AG04449 (cell line): Measurements from ENCODE around the gene TEAD1.

ENCODE experiments used
- CTCF ChIA-PET: fragments of 350-600 bp; formaldehyde crosslinking; extraction: SDS; loops from one replicate; lab custom pipeline; 2021; ENCODE audit warnings: antibody characterized with exemption; lab: Yijun Ruan, JAX
- POLR2A ChIA-PET: fragments of 400-600, 350-600 bp; formaldehyde crosslinking; extraction: SDS; loops from one replicate; lab custom pipeline; 2020; ENCODE audit warnings: antibody characterized with exemption, inconsistent platforms; lab: Yijun Ruan, JAX
- DNase-seq: peaks from one replicate; pipeline ENCODE4 v3.0.0-alpha.2; 2010; ENCODE audit warnings: low read depth, low spot score
- H3K4me3 ChIP-seq: 2 replicates; pipeline ENCODE4 v1.5.1; 2011; ENCODE audit warnings: low read depth, mild to moderate bottlenecking, control low read depth, low read length
- TF ChIP-seq, protein P1 (sequence below): IDR thresholded peaks from one replicate; pipeline ENCODE4 v1.5.1; 2011; ENCODE audit warnings: mild to moderate bottlenecking, moderate library complexity, low read length, control low read depth, inconsistent platforms; ENCODE audit not compliant: insufficient read depth; ENCODE audit errors: missing control alignments

Gene TEAD1

DNA sequence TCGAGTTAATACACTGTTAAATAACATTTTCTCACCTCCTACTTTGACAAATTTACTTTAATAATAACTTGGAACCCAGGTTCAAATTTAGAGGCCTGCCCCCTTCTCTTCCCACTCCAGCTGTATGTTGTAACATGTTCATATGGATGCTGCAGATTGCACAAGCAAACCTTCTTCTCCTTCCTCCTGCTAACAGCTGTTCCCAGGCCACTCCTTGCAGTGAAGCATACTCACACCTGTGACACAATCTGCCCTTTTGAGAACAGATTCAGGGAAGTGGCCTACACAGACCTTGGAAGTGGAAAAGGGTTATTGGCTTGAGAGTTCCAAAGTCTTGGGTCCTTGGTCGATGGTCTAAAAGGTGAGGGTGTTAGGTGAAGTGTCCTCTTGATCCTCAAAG, 131.9 kb downstream of the TEAD1 start:
- no peak for DNase-seq
- POLR2A ChIA-PET: no interaction called here
- no peak overlapping the region for H3K4me3 ChIP-seq
- TF ChIP-seq, protein P1, sequence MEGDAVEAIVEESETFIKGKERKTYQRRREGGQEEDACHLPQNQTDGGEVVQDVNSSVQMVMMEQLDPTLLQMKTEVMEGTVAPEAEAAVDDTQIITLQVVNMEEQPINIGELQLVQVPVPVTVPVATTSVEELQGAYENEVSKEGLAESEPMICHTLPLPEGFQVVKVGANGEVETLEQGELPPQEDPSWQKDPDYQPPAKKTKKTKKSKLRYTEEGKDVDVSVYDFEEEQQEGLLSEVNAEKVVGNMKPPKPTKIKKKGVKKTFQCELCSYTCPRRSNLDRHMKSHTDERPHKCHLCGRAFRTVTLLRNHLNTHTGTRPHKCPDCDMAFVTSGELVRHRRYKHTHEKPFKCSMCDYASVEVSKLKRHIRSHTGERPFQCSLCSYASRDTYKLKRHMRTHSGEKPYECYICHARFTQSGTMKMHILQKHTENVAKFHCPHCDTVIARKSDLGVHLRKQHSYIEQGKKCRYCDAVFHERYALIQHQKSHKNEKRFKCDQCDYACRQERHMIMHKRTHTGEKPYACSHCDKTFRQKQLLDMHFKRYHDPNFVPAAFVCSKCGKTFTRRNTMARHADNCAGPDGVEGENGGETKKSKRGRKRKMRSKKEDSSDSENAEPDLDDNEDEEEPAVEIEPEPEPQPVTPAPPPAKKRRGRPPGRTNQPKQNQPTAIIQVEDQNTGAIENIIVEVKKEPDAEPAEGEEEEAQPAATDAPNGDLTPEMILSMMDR: no peak
- CTCF ChIA-PET: interaction anchor here (1.5 kb wide), 1 partner anchor 12 kb away, joined by 3 read pairs; no protein-coding TSS in a partner anchor

DNA sequence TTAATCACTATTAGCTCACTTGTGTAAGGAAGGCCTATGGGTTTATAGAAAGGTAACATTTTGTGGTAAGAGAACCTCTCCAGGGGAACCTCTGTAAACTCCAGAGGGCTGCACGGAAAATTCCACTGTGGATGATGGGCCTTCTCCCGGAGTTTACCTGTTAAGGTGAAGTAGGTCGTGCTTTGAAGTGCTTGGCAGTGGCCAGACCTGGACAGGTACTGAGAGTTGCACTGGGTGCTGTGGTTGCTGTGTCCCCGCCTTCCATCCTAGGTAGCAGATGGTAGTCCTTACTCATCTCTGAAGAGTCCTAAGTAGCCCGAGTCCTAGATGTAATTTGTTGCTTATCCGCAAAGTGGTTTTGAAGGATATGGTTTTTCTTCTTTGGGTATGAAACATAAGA, 133.4 kb downstream of the TEAD1 start:
- no peak for DNase-seq
- ChIA-PET CTCF (no interaction called here), POLR2A (no interaction called here)

DNA sequence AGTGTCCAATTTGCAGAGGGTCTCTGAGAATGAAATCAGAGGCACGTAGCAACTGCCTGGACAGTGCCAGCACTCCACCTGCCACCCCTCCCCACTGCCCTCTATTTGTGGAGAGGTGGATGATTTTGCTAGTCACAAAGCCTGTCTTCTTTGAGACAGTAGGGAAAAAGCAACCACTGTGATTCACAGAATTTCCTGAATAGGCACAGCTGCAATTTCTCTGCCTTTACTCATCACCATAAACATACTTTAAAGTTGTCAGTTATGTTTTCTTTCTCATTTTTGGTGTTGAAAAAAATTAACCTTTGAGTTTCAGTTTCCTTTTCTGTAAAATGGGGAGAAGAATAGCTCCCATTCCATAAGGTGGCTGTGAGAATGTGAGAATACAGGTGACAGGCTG, 134.3 kb downstream of the TEAD1 start:
- DNase-seq: no peak
- TF ChIP-seq, protein P1: no peak
- no peak overlapping the region for H3K4me3 ChIP-seq
- CTCF ChIA-PET: interaction anchor here (1.1 kb wide), 1 partner anchor 36 kb away, joined by 3 read pairs; no protein-coding TSS in a partner anchor
- POLR2A ChIA-PET: interaction anchor here (0.8 to 0.9 kb wide), 3 partner anchors 8 to 90 kb away, joined by 3 read pairs; no protein-coding TSS in a partner anchor

More for the DNA sequence above, 133.4 kb downstream of the TEAD1 start:
- TF ChIP-seq, protein P1: no peak
- H3K4me3 ChIP-seq: no peak overlapping the region

DNA sequence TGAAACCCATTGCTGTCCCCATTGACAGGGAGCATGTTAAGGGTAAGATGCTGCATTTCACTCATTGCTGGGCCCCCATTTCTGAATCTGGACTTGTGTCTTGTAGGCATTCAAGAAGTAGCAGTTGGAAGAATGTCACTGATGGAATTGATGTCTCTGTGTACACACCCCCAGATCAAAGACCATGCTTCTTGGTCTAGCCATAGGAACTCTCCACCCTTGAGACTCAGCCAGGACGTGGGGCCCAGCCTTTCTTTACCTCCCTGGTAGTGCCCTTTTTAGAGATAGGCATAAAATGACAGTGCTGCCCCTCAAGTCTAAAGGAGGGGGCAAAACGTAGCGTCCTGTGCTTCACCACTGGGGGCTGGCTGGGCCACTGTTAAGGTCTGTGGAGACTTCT, 135.1 kb downstream of the TEAD1 start:
- POLR2A ChIA-PET: interaction anchor here (0.8 to 0.9 kb wide), 3 partner anchors 9 to 91 kb away, joined by 3 read pairs; no protein-coding TSS in a partner anchor

DNA sequence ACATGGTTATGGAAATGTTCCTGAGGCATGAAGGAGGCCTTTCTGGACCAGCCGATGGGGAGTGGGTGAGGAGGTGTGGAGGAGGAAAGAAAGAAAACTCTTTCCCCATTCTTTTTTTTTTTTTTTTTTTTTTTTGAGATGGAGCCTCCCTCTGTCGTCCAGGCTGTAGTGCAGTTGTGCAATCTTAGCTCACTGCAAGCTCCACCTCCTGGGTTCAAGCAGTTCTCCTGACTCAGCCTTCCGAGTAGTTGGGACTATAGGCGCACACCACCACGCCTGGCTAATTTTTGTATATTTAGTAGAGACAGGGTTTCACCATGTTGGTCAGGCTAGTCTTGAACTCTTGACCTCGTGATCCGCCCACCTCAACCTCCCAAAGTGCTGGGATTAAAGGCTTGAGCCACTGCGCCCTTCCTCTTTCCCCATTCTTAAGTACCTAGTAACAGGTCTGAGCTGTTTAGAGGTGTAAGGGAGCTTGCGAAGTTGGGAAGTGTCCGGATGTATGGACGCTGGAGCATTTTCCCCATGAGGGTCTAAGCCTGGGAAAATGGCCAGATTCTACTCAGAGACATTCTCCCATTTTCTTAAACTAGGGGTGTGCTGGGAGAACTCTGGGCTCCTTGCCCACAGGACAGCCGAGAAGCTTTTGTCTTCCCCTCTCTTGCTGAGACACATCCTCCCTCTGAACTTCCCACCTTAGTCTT, 135.8 kb downstream of the TEAD1 start:
- TF ChIP-seq, protein P1: no peak
- ChIA-PET POLR2A (interaction anchor here (0.6 kb wide), 1 partner anchor 32 kb away, joined by 4 read pairs; no protein-coding TSS in a partner anchor), CTCF (interaction anchor here (0.7 to 0.9 kb wide), 2 partner anchors 9 to 79 kb away, joined by 3 read pairs; no protein-coding TSS in a partner anchor)
- H3K4me3 ChIP-seq: no peak overlapping the region
- DNase-seq: no peak

More for the DNA sequence above, 135.1 kb downstream of the TEAD1 start:
- CTCF ChIA-PET: interaction anchor here (0.7 to 1.1 kb wide), 2 partner anchors 9 to 37 kb away, joined by 3 read pairs; no protein-coding TSS in a partner anchor
- no peak for DNase-seq
- no peak overlapping the region for H3K4me3 ChIP-seq
- TF ChIP-seq, protein P1: no peak

DNA sequence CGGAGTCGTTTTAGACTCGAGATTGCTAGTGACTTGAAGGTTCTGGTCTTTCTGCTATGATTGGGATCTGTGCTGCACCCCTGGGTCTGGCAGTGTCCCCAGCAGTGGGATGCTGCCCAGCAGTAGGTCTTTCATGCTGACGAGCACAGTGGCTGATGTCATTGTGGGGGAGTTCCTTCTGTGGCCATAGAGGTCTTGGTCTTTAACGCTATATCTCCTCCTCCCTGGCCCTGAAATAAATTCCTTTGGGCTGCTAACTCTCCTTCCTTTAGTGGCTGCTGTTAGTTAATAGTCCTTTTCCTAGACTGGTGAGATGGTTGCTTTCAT, 136.3 kb downstream of the TEAD1 start:
- ChIA-PET POLR2A (no interaction called here), CTCF (interaction anchor here (0.7 to 0.9 kb wide), 2 partner anchors 9 to 78 kb away, joined by 3 read pairs; no protein-coding TSS in a partner anchor)
- TF ChIP-seq, protein P1: no peak
- H3K4me3 ChIP-seq: no peak overlapping the region
- no peak for DNase-seq
